Adrenal gland (tissue), 5 donors: ENCODE data around the gene TCHHL1.

Experiments used
- CTCF ChIP-seq, 6 experiments: fragments of 450-650 bp in 4 of 6; fragments of 200-600 bp in 2 of 6; sonication (generic) in 1 of 6; IDR thresholded peaks; 1 replicate in 5 of 6; 2 replicates in 1 of 6; pipeline versions ENCODE4 v1.5.1 to v1.8.0; 2016 to 2021; ENCODE audit warnings: antibody characterized with exemption in 6 of 6, mild to moderate bottlenecking in 2 of 6, moderate library complexity in 1 of 6
- POLR2A ChIP-seq, 2 donors: fragments of 450-650 bp; IDR thresholded peaks; one replicate each; pipeline ENCODE4 v1.6.1; 2017; ENCODE audit warnings: antibody characterized with exemption in 2 of 2, mild to moderate bottlenecking in 2 of 2, moderate library complexity in 1 of 2
- donor health status: DM: no; HTN: no; CAD: no.

GRCh38 chr1:152109998-152110294 is 21.1 kb upstream of the TCHHL1 start:
- TF ChIP-seq CTCF (IDR thresholded peaks at IDR 0.05): no peak
- no peak for TF ChIP-seq POLR2A (IDR thresholded peaks at IDR 0.05)
